GM19193 (cell line): Measurements from ENCODE around the gene JADE2.

Experiments used
- POLR2A ChIP-seq: IDR thresholded peaks from 4 replicates; pipeline ENCODE4 v1.6.1; 2011; ENCODE audit not compliant: insufficient read depth, insufficient read length; ENCODE audit errors: extremely low read depth

Gene JADE2

DNA sequence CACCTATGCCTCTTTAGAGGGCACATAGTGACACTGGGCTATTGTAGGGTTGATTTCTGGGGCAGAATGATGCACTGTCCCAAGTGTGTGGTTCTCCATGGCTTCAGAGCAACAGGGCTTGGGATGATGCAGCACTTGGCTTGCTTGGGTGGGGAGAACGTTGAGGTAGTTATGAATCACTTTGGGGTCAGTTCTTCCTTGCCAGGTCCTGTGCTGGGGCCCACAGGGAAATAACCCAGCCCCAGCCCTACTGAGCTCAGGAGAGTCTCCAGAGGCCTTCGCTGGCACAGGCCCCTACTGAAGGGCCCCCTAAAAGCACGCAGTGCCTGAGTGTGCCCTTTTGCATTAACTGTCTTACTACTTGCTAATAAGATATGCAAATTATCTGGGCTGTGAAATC, 24.2 kb downstream of the JADE2 start:
- TF ChIP-seq POLR2A: no peak

DNA sequence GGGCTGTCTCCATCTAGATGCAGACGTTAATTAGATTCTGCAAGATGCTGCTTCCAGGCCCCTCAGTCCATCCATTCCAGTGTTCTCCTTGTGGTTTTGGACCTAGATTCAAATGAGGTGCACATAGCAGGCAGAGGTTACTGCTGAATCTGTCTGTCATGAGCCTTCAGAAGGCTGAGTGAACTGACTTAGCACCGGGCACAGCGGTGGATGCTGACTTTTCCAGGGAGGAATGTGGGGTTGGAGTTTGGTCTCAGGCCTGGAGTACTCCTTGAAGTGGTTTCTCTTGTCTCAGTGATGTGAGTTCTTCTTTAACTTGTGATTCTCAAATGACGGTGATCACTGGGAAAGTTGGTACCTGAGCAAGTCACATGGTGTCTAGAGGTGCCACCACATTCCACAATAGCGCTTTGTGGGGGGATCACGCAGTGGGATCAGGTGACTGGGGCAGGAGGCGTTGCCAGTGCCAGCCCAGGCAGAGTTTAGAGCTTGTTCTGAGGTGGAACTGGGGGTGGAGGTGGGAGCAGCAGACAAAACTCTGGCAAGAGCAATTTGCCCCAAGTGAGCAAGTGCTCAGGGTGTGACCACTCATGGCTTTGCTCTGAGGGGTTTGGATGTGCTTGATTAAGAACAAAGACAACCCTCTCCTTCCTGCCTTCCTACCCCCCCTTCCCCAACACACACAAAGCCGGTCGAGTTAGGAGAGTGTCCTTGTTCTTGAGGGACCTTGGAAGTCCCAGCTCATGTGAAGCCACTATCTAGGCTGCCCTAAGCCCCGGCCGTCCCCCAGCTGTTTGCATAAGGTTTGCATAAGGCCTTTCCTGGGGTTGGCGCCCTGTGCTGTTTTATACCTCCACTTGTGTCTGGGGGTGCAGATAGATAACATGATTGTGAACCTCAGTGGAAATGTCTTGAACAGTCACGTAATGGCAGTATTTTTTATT, 25.1 kb downstream of the JADE2 start:
- TF ChIP-seq POLR2A: peak; percentile 54

DNA sequence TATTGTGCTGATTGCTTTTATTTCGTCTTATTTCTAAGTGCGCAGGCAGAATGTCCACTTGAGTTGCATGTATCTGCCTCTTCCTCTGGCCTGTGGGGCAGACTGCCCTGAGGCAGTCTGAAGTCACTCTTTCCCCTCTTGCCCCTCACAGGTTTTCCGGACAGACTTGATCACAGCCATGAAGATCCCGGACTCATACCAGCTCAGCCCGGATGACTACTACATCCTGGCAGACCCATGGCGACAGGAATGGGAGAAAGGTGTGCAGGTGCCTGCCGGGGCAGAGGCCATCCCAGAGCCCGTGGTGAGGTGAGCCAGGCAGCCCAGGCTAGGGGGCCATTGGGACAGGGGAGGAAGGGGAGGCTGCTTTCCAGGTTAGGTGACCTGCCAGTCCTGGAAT, 26.4 kb downstream of the JADE2 start:
- TF ChIP-seq POLR2A: no peak

DNA sequence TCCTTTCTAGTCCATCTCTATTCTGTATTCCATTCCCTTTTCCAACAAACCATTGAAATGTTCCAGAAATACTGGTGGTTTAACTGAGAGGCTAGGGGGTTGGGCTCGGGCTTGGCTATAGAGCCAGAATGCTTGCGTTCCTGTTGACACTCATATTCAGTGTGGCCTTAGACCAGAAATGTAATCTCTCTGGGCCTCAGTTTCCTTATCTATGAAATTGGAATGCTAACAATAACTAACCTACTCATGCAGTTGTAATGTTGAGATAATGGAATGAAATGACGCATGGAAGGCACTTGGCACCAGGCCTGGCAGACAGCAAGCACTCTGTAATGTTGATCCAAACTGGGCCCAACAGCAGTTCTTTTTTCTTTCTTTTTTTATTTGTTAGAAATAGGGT, 26.8 kb downstream of the JADE2 start:
- no peak for TF ChIP-seq POLR2A

DNA sequence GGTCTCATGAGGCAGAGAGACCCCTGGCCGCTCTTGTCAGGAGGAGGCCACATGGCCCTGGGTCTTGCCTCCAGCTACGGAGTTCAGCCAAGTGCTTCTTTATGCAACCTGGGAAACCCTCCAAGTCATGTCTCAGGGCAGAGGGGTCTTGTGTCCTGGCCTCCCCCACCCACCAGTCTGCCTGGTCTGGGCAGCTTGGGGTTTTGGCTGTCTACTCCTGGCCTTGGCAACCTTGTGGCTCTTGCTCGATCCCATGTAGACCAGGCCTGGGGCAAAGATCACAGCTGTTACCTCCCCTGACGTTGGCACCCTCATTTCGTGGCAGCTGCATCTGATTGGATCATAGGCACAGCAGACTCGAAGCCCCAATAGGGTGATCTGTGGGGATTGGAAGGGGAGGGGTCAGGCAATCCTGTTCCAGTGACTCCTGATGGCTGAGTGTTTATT, 28.4 kb downstream of the JADE2 start:
- TF ChIP-seq POLR2A: peak; percentile 11

DNA sequence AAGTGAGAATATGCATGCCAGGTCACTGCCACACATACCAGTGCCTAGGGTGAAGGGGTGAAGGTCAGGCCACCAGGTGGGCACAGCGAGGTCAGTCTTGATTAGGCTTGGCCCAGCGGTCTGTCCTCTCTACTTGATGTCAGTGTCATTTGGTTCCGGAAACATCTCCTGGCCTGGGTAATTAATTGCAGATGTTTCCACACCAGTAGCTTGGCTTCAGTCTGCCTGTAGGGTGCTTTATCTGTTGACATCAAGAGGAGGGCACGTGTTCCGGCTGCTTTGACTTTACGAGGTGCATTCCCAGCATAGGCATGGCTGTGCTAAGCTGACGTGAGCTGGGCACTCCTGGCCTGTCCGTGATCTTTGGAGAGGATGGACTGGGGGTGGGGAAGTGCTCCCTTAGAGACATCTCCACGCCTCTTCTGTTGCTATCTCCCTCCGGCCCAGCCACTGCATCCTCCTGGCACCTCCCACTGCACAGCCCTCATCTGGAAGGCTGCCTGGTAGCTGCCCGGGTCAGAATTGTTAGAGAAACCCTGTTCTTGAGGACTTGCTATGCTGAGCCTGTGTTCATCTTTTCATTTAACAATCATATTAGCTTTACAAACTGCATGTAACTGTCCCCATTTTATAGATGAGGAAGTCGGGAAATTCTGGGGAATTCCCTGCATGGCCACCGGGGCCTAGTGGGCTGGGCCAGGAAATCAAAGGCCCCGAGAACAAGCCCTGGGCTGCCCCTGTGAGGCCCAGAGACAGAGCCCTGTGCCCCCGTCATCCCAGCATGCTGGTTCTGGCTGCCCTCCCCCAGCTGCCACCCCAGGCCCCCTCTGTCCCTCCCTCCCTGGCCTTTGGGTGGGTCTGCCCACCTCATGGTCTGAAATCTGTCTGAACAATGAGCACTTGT, 29.1 kb downstream of the JADE2 start:
- peak; percentile 37 for TF ChIP-seq POLR2A

DNA sequence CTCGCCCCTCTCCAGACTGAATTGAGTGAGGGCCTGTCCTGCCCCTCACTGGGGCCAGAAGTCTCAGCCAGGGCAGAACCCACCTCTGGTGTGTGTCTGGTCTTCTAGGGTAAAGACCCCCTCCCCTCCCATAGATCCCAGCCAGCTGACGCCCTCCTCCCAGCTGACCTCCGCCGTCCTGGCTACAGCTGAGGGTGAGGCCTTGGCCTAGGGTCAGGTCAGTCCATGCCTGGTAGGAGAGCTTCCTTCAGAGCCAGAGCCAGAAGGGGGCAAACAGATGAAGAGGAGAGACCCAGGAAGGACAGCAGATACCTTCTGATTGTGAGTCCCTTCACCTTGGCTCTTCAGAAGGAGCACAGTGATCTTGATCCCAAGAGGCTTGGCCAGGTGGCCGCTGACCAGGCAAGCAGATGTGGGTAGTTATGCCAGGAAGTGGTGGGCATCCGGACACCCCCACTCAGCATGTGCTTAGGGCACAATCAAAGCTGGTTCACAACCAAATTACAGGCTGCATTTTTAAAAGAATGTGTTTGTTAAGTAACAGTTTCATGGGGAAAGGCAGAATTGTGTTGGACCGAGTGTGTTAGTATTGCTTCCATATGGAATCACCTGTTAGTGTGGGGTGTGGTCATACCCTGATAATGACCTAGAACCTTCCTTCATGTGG, 29.9 kb downstream of the JADE2 start:
- no peak for TF ChIP-seq POLR2A

DNA sequence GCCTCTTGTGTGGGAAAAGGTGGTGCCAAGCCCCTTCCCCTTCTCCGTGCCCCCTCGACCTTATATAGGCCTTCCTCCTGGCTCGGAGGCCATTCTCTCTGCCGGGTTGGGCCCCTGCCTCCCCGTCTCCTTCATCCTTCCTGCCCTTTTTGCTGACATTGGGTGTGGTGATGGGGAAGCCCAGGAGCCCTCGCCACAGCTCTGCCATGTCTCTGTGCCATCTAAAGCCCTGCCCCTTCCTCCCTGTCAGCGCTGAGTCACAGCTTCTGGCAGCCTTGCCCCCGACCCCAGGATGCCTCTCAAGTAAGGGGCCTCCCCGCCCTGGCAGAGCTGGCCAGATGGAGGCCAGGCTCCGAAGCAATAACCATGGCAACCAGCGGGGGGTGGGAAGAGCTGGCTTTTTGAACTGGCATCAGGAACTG, 30.4 kb downstream of the JADE2 start:
- no peak for TF ChIP-seq POLR2A

DNA sequence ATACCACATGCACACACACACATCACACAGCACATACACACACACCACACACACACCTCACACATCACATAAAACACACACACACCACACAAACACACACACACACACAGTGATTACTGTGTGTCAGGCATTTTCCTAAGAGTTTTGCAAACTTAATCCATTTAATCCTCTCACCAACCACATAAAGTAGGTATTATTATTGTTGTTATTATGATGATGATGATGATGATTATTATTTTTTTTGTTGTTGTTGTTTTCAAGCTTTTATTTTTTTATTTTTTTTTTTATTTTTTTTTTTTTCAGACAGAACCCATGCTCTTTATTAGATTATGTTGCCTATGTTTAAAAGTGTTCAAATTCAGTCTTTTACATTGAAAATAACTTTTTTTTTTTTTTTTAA, 31.5 kb downstream of the JADE2 start:
- no peak for TF ChIP-seq POLR2A

DNA sequence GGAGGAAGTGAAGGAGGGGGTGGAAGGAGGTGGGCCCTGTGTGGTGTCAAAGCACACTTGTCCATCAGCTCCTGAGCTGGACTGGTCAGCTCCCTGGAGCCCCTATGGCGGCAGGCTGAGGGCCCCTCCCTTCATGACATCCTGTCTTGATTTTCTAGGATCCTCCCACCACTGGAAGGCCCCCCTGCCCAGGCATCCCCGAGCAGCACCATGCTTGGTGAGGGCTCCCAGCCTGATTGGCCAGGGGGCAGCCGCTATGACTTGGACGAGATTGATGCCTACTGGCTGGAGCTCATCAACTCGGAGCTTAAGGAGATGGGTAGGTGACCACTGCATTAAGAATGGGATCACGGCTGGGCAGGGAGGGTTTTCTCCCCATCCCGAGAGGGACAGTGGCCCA, 34.2 kb downstream of the JADE2 start:
- TF ChIP-seq POLR2A: no peak

DNA sequence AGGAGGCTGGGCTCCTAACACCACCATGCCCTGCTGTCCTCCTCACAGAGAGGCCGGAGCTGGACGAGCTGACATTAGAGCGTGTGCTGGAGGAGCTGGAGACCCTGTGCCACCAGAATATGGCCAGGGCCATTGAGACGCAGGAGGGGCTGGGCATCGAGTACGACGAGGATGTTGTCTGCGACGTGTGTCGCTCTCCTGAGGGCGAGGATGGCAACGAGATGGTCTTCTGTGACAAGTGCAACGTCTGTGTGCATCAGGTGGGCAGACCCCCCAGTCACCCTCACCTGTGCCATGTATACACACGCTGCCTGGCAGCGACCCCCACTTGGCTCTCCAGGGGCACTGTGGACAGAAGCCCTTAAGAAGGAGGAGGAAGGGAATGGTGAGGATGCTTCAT, 35.2 kb downstream of the JADE2 start:
- no peak for TF ChIP-seq POLR2A

DNA sequence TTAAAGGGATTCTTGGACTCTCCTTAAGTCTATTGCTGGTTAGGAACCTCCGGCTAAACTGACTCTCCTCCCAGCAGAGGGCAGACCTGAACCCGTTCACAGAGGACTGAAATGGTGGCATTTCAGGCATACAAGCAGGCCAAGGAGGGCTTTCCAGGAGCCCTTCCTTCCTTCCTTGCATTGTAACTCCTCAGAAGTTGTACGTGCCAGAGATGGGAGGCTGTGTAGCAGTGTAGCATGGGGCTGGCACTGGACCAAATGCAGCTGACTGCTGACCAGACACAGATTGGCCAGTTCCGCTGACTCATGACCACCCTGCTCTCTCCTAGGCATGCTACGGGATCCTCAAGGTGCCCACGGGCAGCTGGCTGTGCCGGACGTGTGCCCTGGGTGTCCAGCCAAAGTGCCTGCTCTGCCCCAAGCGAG, 36.4 kb downstream of the JADE2 start:
- TF ChIP-seq POLR2A: no peak

DNA sequence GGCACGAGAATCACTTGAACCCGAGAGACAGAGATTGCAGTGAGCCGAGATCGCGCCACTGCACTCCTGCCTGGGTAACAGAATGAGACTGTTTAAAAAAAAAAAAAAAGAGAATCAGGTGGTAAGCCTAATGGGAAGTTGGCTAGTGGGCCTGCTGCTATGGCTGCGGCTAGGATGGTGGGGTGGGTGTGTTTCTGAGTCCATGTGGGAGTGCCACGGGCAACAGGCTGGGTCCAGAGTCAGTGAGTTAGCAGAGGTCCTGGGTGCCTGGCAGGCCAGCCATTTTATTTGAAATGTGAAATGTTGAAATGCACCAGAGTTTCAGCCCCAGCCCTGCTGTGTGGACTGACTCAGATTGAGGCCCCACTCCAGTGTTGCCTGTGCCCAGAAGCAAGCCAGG, 37.8 kb downstream of the JADE2 start:
- no peak for TF ChIP-seq POLR2A

DNA sequence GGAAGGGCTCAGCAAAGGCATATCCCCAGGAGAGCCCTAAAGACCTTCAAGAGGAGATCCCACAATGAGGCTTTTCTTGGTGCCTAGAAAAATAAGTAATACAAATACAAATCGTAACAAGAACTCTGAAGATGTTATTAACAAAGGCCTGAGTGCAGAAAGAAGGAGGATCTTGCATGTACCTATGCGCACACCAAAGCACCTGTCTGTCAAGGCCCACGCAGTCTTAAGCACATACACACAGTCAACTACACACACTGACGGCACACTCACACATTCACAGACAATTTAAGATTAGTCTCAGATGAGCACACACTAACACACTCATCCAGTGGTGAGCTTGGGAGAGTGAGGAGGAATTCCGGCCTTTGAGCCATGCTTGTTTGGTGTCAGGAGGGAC, 38.5 kb downstream of the JADE2 start:
- no peak for TF ChIP-seq POLR2A

DNA sequence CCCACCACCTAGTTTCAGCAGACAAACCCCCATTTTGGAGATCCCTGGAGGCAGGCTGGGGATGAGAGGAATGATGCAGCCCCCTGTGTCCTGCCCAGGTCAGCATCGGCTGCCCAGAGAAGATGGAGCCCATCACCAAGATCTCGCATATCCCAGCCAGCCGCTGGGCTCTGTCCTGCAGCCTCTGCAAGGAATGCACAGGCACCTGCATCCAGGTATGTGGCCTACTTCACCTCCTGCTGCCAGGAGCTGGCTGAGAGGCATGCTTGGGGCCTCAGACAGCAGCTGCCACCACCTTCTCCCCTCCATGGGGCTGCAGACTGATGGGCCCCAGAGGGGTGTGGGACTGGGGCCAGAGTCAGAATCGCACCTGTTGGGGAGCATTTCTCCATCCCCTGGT, 38.9 kb downstream of the JADE2 start:
- TF ChIP-seq POLR2A: no peak
